Mesendoderm (in vitro differentiated cells): Measurements from ENCODE around the gene TRAF3IP3.

Experiments
- DNase-seq: peaks from one replicate; pipeline ENCODE4 v3.0.0; 2013
- H2AK5ac ChIP-seq: 2 replicates; pipeline ENCODE4 v1.6.1; 2013; ENCODE audit warnings: low read length, inconsistent platforms
- H2BK120ac ChIP-seq: 2 replicates; pipeline ENCODE4 v1.6.1; 2013; ENCODE audit warnings: low read depth, mild to moderate bottlenecking, low read length, moderate library complexity, mixed read lengths
- H2BK15ac ChIP-seq: replicated peaks from 2 replicates; pipeline ENCODE4 v1.6.1; 2013; ENCODE audit warnings: low read depth, mild to moderate bottlenecking, moderate library complexity
- H2BK5ac ChIP-seq: 2 replicates; pipeline ENCODE4 v1.6.1; 2013; ENCODE audit warnings: low read length, inconsistent platforms
- H3K18ac ChIP-seq: 2 replicates; pipeline ENCODE4 v1.6.1; 2013; ENCODE audit warnings: mild to moderate bottlenecking, low read length, mixed read lengths
- H3K23ac ChIP-seq: one replicate; pipeline ENCODE4 v1.6.1; 2013; ENCODE audit warnings: low read length
- H3K27ac ChIP-seq: 2 replicates; pipeline ENCODE4 v1.5.1; 2013; ENCODE audit warnings: low read depth, mild to moderate bottlenecking, inconsistent platforms, low read length, moderate library complexity
- H3K27me3 ChIP-seq: 2 replicates; pipeline ENCODE4 v1.6.1; 2013; ENCODE audit warnings: low read length, control low read depth, mild to moderate bottlenecking, inconsistent platforms; ENCODE audit not compliant: insufficient read depth, poor library complexity
- H3K36me3 ChIP-seq: 2 replicates; pipeline ENCODE4 v1.6.1; 2013; ENCODE audit warnings: low read length, inconsistent platforms; ENCODE audit not compliant: control insufficient read depth, insufficient read depth
- H3K4ac ChIP-seq: one replicate; pipeline ENCODE4 v1.6.1; 2013; ENCODE audit warnings: low read depth, mild to moderate bottlenecking, low read length, moderate library complexity
- H3K4me1 ChIP-seq: 2 replicates; pipeline ENCODE4 v1.6.1; 2013; ENCODE audit warnings: low read depth, low read length, inconsistent platforms; ENCODE audit not compliant: control insufficient read depth
- H3K4me2 ChIP-seq: 2 replicates; pipeline ENCODE4 v1.6.1; 2013; ENCODE audit warnings: low read length
- H3K4me3 ChIP-seq: 2 replicates; pipeline ENCODE4 v1.5.1; 2013; ENCODE audit warnings: mild to moderate bottlenecking, low read length
- H3K56ac ChIP-seq: one replicate; pipeline ENCODE4 v1.6.1; 2013; ENCODE audit warnings: low read length
- H3K79me1 ChIP-seq: 2 replicates; pipeline ENCODE4 v1.6.1; 2013; ENCODE audit warnings: low read length, inconsistent platforms
- H3K79me2 ChIP-seq: 2 replicates; pipeline ENCODE4 v1.6.1; 2013; ENCODE audit warnings: mild to moderate bottlenecking, low read length; ENCODE audit not compliant: control insufficient read depth, insufficient read depth
- H3K9ac ChIP-seq: 2 replicates; pipeline ENCODE4 v1.6.1; 2013; ENCODE audit warnings: low read length, inconsistent platforms
- H4K5ac ChIP-seq: one replicate; pipeline ENCODE4 v1.6.1; 2013; ENCODE audit warnings: low read length
- H4K8ac ChIP-seq: one replicate; pipeline ENCODE4 v1.6.1; 2013; ENCODE audit warnings: low read depth, mild to moderate bottlenecking, control low read depth, low read length, moderate library complexity
- WGBS: extraction: QIAGEN DNeasy Blood & Tissue Kit; methylation state at CpG from one replicate; pipeline ENCODE4 v1.1.7; 2013; ENCODE audit warnings: low lambda C conversion rate, missing lambda C conversion rate; ENCODE audit not compliant: insufficient coverage; ENCODE audit errors: extremely low coverage; 5-methylcytosine and 5-hydroxymethylcytosine counted together

The TRAF3IP3 gene

GRCh38 chr1:209737118-209737505, 18.7 kb upstream of the TRAF3IP3 start:
- H2BK5ac ChIP-seq = no peak overlapping the region
- no peaks in the 10 kb centered on the region for H3K79me1 ChIP-seq
- H3K9ac ChIP-seq = no peak overlapping the region
- no peak overlapping the region for H3K56ac ChIP-seq
- H3K4me2 ChIP-seq = no peak overlapping the region
- no peak overlapping the region for H2AK5ac ChIP-seq
- no peaks in the 10 kb centered on the region for H3K79me2 ChIP-seq
- H4K8ac ChIP-seq = no peak overlapping the region
- no peak overlapping the region for H3K4ac ChIP-seq
- H3K36me3 ChIP-seq = no peaks in the 10 kb centered on the region
- DNase-seq = no peak
- no peaks in the 10 kb centered on the region for H3K4me1 ChIP-seq
- H3K23ac ChIP-seq = no peak overlapping the region
- WGBS = 100% methylated on average over 3 of the region's 5 CpGs
- no peak overlapping the region for H3K27ac ChIP-seq
- no peak overlapping the region for H3K18ac ChIP-seq
- no peak overlapping the region for H4K5ac ChIP-seq
- H2BK15ac ChIP-seq = no peak overlapping the region
- no peaks in the 10 kb centered on the region for H3K27me3 ChIP-seq
- no peak overlapping the region for H2BK120ac ChIP-seq
- no peak overlapping the region for H3K4me3 ChIP-seq

- Histone ChIP-seq H3K79me1 (no peaks in the 10 kb centered on the region), H3K9ac (no peak overlapping the region), H2BK5ac (no peak overlapping the region), H3K4ac (no peak overlapping the region), H3K23ac (no peak overlapping the region), H2BK120ac (no peak overlapping the region), H3K4me1 (no peaks in the 10 kb centered on the region), H3K18ac (no peak overlapping the region), H4K5ac (no peak overlapping the region), H3K79me2 (no peaks in the 10 kb centered on the region), H3K56ac (no peak overlapping the region), H2AK5ac (no peak overlapping the region), H3K36me3 (no peaks in the 10 kb centered on the region), H3K4me2 (no peak overlapping the region), H3K4me3 (no peak overlapping the region), H2BK15ac (no peak overlapping the region), H4K8ac (no peak overlapping the region), H3K27ac (no peak overlapping the region), H3K27me3 (no peaks in the 10 kb centered on the region)
- DNase-seq = no peak
- no CpG with 5 or more reads among the region's 1 CpG for WGBS
Measured at GRCh38 chr1:209738270-209738669, 17.6 kb upstream of the TRAF3IP3 start.

GRCh38 chr1:209741193-209741592, 14.7 kb upstream of the TRAF3IP3 start:
- Histone ChIP-seq H3K23ac (no peak overlapping the region), H3K27ac (no peak overlapping the region), H3K4me2 (no peak overlapping the region), H2BK15ac (no peak overlapping the region), H3K4ac (no peak overlapping the region), H3K36me3 (no peaks in the 10 kb centered on the region), H2BK5ac (no peak overlapping the region), H3K4me3 (no peak overlapping the region), H3K79me2 (no peaks in the 10 kb centered on the region), H3K18ac (no peak overlapping the region), H2AK5ac (no peak overlapping the region), H2BK120ac (no peak overlapping the region), H3K56ac (no peak overlapping the region), H3K27me3 (no peaks in the 10 kb centered on the region), H3K9ac (no peak overlapping the region), H4K8ac (no peak overlapping the region), H3K79me1 (no peaks in the 10 kb centered on the region), H4K5ac (no peak overlapping the region), H3K4me1 (no peaks in the 10 kb centered on the region)
- no CpG with 5 or more reads among the region's 3 CpGs for WGBS
- no peak for DNase-seq

GRCh38 chr1:209741889-209742288, 14.0 kb upstream of the TRAF3IP3 start:
- H3K18ac ChIP-seq = no peak overlapping the region
- H3K79me2 ChIP-seq = no peaks in the 10 kb centered on the region
- no peaks in the 10 kb centered on the region for H3K27me3 ChIP-seq
- WGBS = no CpG with 5 or more reads among the region's 2 CpGs
- H3K4me2 ChIP-seq = no peak overlapping the region
- no peaks in the 10 kb centered on the region for H3K36me3 ChIP-seq
- H3K9ac ChIP-seq = no peak overlapping the region
- no peak overlapping the region for H2BK120ac ChIP-seq
- no peak overlapping the region for H2BK15ac ChIP-seq
- no peak overlapping the region for H3K23ac ChIP-seq
- no peaks in the 10 kb centered on the region for H3K79me1 ChIP-seq
- no peak overlapping the region for H4K5ac ChIP-seq
- no peak overlapping the region for H4K8ac ChIP-seq
- no peak overlapping the region for H3K4ac ChIP-seq
- H3K4me3 ChIP-seq = no peak overlapping the region
- no peak overlapping the region for H3K56ac ChIP-seq
- no peak for DNase-seq
- H2AK5ac ChIP-seq = no peak overlapping the region
- H2BK5ac ChIP-seq = no peak overlapping the region
- H3K27ac ChIP-seq = no peak overlapping the region
- no peaks in the 10 kb centered on the region for H3K4me1 ChIP-seq

GRCh38 chr1:209742409-209743144, 13.3 kb upstream of the TRAF3IP3 start:
- peak; percentile 6 for DNase-seq
- H3K23ac ChIP-seq = no peak overlapping the region
- H2BK15ac ChIP-seq = no peak overlapping the region
- no peak overlapping the region for H3K18ac ChIP-seq
- no peak overlapping the region for H2AK5ac ChIP-seq
- no peaks in the 10 kb centered on the region for H3K79me1 ChIP-seq
- no peaks in the 10 kb centered on the region for H3K79me2 ChIP-seq
- H4K8ac ChIP-seq = no peak overlapping the region
- WGBS = no CpG with 5 or more reads among the region's 8 CpGs
- no peak overlapping the region for H3K9ac ChIP-seq
- H2BK5ac ChIP-seq = no peak overlapping the region
- no peaks in the 10 kb centered on the region for H3K27me3 ChIP-seq
- H3K27ac ChIP-seq = no peak overlapping the region
- H2BK120ac ChIP-seq = no peak overlapping the region
- H4K5ac ChIP-seq = no peak overlapping the region
- no peaks in the 10 kb centered on the region for H3K36me3 ChIP-seq
- no peak overlapping the region for H3K56ac ChIP-seq
- no peak overlapping the region for H3K4ac ChIP-seq
- no peak overlapping the region for H3K4me2 ChIP-seq
- H3K4me3 ChIP-seq = no peak overlapping the region
- no peaks in the 10 kb centered on the region for H3K4me1 ChIP-seq

- no peak overlapping the region for H4K5ac ChIP-seq
- WGBS = no CpG with 5 or more reads among the region's 2 CpGs
- H2BK120ac ChIP-seq = no peak overlapping the region
- no peak for DNase-seq
- H2BK15ac ChIP-seq = no peak overlapping the region
- no peak overlapping the region for H3K4ac ChIP-seq
- no peak overlapping the region for H3K4me2 ChIP-seq
- H3K4me3 ChIP-seq = no peak overlapping the region
- no peak overlapping the region for H2AK5ac ChIP-seq
- no peak overlapping the region for H4K8ac ChIP-seq
- no peak overlapping the region for H3K9ac ChIP-seq
- no peak overlapping the region for H3K18ac ChIP-seq
- H3K23ac ChIP-seq = no peak overlapping the region
- H3K36me3 ChIP-seq = no peaks in the 10 kb centered on the region
- H2BK5ac ChIP-seq = no peak overlapping the region
- no peaks in the 10 kb centered on the region for H3K79me1 ChIP-seq
- no peak overlapping the region for H3K56ac ChIP-seq
- no peaks in the 10 kb centered on the region for H3K4me1 ChIP-seq
- H3K27me3 ChIP-seq = no peaks in the 10 kb centered on the region
- no peak overlapping the region for H3K27ac ChIP-seq
- H3K79me2 ChIP-seq = no peaks in the 10 kb centered on the region
Measured at GRCh38 chr1:209743145-209743482, 12.7 kb upstream of the TRAF3IP3 start.
